ENCODE results near the gene FADS6. TPM values are rescaled to one million over a fixed set of nuclear protein-coding genes. Genes with fewer than 3 reads are reported as not detected.

Gene FADS6
- total RNA-seq, 1 experiment from 2014 or later, result not detected

- Histone ChIP-seq H3K9me3 (ENCODE audit: low read length) (no peaks in the 10 kb centered on the region), H3K4me3 (ENCODE audit: low read length) (no peak overlapping the region), H3K36me3 (ENCODE audit: low read depth, low read length) (no peaks in the 10 kb centered on the region), H3K27me3 (ENCODE audit: low read length) (peaks cover 7% of the 10 kb centered on the region), H3K79me2 (ENCODE audit: low read length) (no peaks in the 10 kb centered on the region), H3K9me2 (replicated peaks; ENCODE audit: low read length) (no peaks in the 10 kb centered on the region), H4K20me1 (ENCODE audit: low read length) (no peaks in the 10 kb centered on the region), H3K9ac (ENCODE audit: low read length) (no peak overlapping the region), H3F3A (ENCODE audit: low read length, unreplicated experiment) (no peaks in the 10 kb centered on the region), H3K27ac (ENCODE audit: low read length) (no peak overlapping the region), H3K4me2 (ENCODE audit: low read length) (no peak overlapping the region), H3K4me1 (ENCODE audit: insufficient read depth, low read length) (0 out of 2 replicates have a peak, but pooled peaks cover under 1% of the 10 kb centered on the region), H2AFZ (ENCODE audit: low read length) (no peak overlapping the region)
- BruUV-seq (replicated peaks), result no TSS peak
- ChIA-PET POLR2A (ENCODE audit: unreplicated experiment) (no interaction called here), CTCF (no interaction called here)
- no peak for TF ChIP-seq EZH2 (IDR thresholded peaks at IDR 0.05; ENCODE audit: low read length, unreplicated experiment)
- no peak for TF ChIP-seq EZH2phosphoT487 (IDR thresholded peaks at IDR 0.05; ENCODE audit: borderline replicate concordance, low read length)
- no peak for TF ChIP-seq CTCF (conservative IDR thresholded peaks at IDR 0.05; ENCODE audit: low read depth, low read length)
- no peak for ATAC-seq
- DNase-seq, result no peak
- intact Hi-C loops (cut with micrococcal nuclease), result no loop called here
Observed at GRCh38 chr17:74879308-74879707, 14.1 kb downstream of the FADS6 start.

- Histone ChIP-seq H3K9me3 (ENCODE audit: low read length) (no peaks in the 10 kb centered on the region), H2AFZ (ENCODE audit: low read length) (no peak overlapping the region), H4K20me1 (ENCODE audit: low read length) (no peaks in the 10 kb centered on the region), H3K36me3 (ENCODE audit: low read depth, low read length) (no peaks in the 10 kb centered on the region), H3F3A (ENCODE audit: low read length, unreplicated experiment) (no peaks in the 10 kb centered on the region), H3K4me2 (ENCODE audit: low read length) (no peak overlapping the region), H3K4me3 (ENCODE audit: low read length) (no peak overlapping the region), H3K9me2 (replicated peaks; ENCODE audit: low read length) (no peaks in the 10 kb centered on the region), H3K9ac (ENCODE audit: low read length) (no peak overlapping the region), H3K27me3 (ENCODE audit: low read length) (peaks cover 7% of the 10 kb centered on the region), H3K79me2 (ENCODE audit: low read length) (no peaks in the 10 kb centered on the region), H3K27ac (ENCODE audit: low read length) (no peak overlapping the region), H3K4me1 (ENCODE audit: insufficient read depth, low read length) (peaks cover 7% of the 10 kb centered on the region)
- intact Hi-C loops (cut with micrococcal nuclease), result no loop called here
- ChIA-PET CTCF (no interaction called here), POLR2A (ENCODE audit: unreplicated experiment) (no interaction called here)
- no peak for DNase-seq
- no peak for ATAC-seq
- BruUV-seq (replicated peaks), result no TSS peak
- TF ChIP-seq CTCF (conservative IDR thresholded peaks at IDR 0.05; ENCODE audit: low read depth, low read length) (no peak), EZH2 (IDR thresholded peaks at IDR 0.05; ENCODE audit: low read length, unreplicated experiment) (no peak), EZH2phosphoT487 (IDR thresholded peaks at IDR 0.05; ENCODE audit: borderline replicate concordance, low read length) (no peak)
Observed at GRCh38 chr17:74878658-74879057, 14.8 kb downstream of the FADS6 start.

- H3K9me3 ChIP-seq (ENCODE audit: low read length), result no peaks in the 10 kb centered on the region
- no peaks in the 10 kb centered on the region for H3K36me3 ChIP-seq (ENCODE audit: low read depth, low read length)
- H3F3A ChIP-seq (ENCODE audit: low read length, unreplicated experiment), result no peaks in the 10 kb centered on the region
- POLR2A ChIA-PET (ENCODE audit: unreplicated experiment), result no interaction called here
- no peak overlapping the region for H3K9ac ChIP-seq (ENCODE audit: low read length)
- no TSS peak for BruUV-seq (replicated peaks)
- H3K27me3 ChIP-seq (ENCODE audit: low read length), result peaks cover 7% of the 10 kb centered on the region
- H3K4me1 ChIP-seq (ENCODE audit: insufficient read depth, low read length), result peaks cover 10% of the 10 kb centered on the region
- TF ChIP-seq EZH2phosphoT487 (IDR thresholded peaks at IDR 0.05; ENCODE audit: borderline replicate concordance, low read length) (no peak), EZH2 (IDR thresholded peaks at IDR 0.05; ENCODE audit: low read length, unreplicated experiment) (no peak)
- intact Hi-C loops (cut with micrococcal nuclease), result no loop called here
- no peaks in the 10 kb centered on the region for H4K20me1 ChIP-seq (ENCODE audit: low read length)
- CTCF ChIA-PET, result no interaction called here
- no peak overlapping the region for H3K4me3 ChIP-seq (ENCODE audit: low read length)
- DNase-seq (peak; percentile 52), ATAC-seq (no peak)
- H3K79me2 ChIP-seq (ENCODE audit: low read length), result no peaks in the 10 kb centered on the region
- H3K27ac ChIP-seq (ENCODE audit: low read length), result no peak overlapping the region
- H2AFZ ChIP-seq (ENCODE audit: low read length), result no peak overlapping the region
- H3K4me2 ChIP-seq (ENCODE audit: low read length), result no peak overlapping the region
- no peaks in the 10 kb centered on the region for H3K9me2 ChIP-seq (replicated peaks; ENCODE audit: low read length)
Observed at GRCh38 chr17:74877592-74878548, 15.6 kb downstream of the FADS6 start.

All from PC-3 (cell line).